Measurements from ENCODE around the gene SNAPC4.
A peak's percentile ranks its signal among the peaks of the same experiment; 100 is the strongest.
"Not testable (repeated sequence)": the region's sequence is repeated elsewhere in the genome, so short reads cannot be mapped to it uniquely, and the experiment has no call there.

SNAPC4 gene

GRCh38 chr9:136433043-136433715 is 33.2 kb upstream of the SNAPC4 start:
- no peak for DNase-seq

DNA sequence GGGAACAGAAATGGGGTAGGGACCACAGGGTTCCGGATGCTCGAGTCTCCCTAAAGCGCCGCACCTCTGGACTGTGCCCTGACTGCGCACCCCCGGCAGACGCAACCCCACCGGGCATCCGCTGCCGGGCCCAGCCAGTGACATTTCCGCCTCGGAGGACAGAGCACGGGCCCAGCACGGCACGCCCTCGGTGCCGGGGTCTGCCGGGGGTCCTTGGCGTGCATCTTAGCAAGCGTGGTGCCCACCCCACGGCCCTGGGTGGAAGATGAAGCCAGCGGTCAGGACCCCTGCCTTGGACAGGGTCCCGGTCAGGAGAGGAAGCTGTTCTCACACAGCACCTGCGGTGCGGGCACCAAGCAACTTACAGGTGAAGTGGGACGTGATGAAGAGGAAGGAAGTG is 32.6 kb upstream of the SNAPC4 start:
- no peak for DNase-seq

- DNase-seq: no peak
Measured at GRCh38 chr9:136431782-136432350, 31.9 kb upstream of the SNAPC4 start.

DNA sequence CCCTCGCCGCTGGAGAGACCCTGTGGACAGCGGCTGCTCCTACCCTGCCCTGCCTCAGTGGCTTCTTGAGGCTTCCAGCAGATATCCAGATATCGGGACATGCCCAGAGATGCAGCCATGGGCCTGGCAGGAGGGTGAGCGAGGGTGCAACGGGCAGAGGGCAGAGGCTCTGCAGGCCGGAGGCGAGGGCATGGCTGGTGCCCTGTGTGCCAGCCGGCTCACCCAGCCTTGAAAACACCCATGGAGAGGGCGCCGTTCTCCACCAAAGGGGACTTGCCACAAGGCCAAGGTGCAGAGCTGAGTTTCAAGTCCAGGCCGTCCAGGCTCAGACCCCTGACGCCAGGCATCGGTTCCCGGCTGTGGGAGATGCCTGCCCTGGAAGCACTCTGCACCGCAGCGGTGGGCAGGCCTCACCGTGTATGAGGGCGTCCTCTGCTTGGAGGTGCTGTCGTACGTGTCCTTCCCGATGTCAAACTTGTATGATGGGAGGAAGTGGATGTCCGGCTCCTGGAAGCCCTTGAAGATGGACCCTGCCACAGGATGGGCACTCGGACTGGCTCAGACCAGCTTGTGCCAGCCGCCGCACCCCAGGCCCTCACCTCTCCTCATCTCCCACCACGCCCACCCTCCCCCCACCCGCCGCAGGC is 30.7 kb upstream of the SNAPC4 start:
- no peak for DNase-seq

- no peak for DNase-seq
Measured at GRCh38 chr9:136429683-136430491, 29.9 kb upstream of the SNAPC4 start.

DNA sequence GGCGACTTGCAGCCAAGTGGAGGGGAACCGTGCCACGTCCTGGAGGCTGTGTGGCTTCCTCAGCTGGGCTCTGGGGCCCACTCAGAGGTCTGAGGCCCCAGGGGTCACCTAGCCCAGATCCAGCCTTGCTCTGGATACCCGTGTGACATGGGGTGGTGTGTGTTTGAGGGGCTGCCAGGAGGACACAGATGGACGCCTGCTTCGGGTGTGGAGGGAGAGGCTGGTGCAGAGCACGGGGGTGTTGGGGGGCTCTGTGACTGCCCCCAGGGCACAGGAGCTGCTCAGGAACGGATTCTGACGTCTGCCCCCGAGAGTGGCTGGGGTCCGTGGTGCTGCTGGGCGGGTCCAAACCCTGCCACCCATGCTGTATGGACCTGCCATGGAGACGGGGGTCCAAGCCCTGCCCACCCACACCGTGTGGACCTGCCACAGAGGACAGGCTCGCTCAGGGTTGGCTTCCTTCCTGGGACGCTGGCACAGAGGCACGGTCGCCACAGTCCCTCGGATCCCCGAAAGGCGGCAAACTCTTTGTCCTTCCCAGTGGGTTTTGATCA is 29.2 kb upstream of the SNAPC4 start:
- DNase-seq: no peak

DNA sequence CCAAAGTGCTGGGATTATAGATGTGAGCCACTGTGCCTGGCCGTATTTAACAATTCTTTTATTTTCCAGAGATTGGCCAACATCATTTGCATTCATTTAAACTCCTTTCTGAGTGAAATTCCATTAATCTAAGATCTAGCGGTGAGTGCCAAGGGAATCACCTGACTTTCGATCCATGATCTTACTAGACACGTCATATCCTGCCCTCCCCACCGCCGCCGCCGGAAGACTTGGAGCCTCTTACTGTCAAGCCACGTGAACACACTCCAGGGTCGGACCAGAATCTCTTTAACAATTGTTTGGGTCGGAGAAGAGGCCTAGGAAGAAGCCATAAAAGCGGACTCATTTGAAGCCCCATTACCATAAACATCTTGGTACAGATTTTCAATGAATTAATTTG is 26.8 kb upstream of the SNAPC4 start:
- no peak for DNase-seq

GRCh38 chr9:136425367-136425766 is 25.4 kb upstream of the SNAPC4 start:
- DNase-seq: not testable (repeated sequence)

DNA sequence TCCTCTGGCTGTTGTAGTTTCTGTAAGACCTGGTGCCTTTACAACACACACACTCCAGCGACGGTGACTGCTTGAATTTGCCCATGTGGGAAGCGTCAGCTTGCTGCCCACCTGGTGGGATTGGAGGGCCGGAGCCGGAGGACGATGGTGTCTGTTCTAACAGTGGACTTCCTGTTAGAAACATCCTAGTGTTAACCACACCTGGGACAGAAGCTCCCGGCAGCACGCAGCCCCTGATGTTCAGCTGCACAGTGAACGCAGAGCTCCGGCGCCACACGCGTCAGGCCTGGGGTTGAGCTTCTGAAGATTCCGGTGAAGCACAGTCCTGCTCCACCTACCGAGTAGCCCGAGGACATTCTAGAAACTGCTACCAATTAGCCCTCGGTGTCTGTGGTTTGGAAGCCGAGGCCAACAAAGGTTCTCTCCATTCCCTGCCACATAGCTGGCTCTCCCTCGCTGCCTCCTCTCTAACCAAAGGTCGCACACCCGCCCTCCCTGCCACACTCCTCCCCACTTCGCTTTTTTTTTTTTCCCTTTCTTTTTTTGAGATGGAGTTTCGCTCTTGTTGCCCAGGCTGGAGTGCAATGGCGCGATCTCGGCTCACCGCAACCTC is 24.9 kb upstream of the SNAPC4 start:
- no peak for DNase-seq

GRCh38 chr9:136423432-136424146 is 23.6 kb upstream of the SNAPC4 start:
- no peak for DNase-seq

- DNase-seq: no peak
Measured at GRCh38 chr9:136422876-136423275, 22.9 kb upstream of the SNAPC4 start.

GRCh38 chr9:136421791-136422190 is 21.8 kb upstream of the SNAPC4 start:
- no peak for DNase-seq

DNA sequence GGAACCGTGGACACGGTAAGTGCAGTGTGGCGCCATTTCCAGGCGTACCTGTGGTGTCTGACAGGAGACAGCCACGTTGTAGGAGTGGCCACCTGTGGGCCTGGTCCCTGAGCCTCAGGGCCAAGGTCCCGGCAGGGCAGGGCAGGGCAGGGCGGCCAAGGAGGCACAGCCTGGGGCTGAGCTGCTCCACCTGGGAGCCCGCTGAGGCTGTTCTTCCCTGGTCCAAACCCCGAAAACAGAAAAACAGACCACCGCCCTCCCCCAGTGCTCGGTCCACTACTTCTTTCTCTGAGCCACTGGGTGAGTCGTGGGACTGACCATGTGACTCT is 19.1 kb upstream of the SNAPC4 start:
- no peak for DNase-seq

GRCh38 chr9:136418182-136419091 is 18.5 kb upstream of the SNAPC4 start:
- no peak for DNase-seq

GRCh38 chr9:136416914-136417313 is 16.9 kb upstream of the SNAPC4 start:
- DNase-seq: no peak

DNA sequence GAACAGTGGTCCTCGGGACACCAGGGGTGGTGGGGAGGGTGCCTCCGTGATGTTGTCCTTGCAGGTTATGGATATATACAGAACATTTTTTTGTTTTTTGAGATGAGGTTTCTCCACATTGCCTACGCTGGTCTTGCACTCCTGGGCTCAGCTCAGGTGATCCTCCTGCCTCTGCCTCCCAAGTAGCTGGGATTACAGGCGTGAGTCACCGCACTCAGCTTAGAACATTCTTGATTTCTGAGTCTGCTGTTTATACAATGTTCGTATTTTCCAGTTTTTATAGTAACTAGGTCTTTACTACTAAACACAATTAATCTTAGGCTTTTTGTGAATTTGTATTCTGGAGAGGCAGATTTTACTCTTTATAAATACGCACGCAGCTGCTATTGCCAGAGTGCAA is 16.5 kb upstream of the SNAPC4 start:
- no peak for DNase-seq

- no peak for DNase-seq
Measured at GRCh38 chr9:136412962-136413361, 13.0 kb upstream of the SNAPC4 start.

DNA sequence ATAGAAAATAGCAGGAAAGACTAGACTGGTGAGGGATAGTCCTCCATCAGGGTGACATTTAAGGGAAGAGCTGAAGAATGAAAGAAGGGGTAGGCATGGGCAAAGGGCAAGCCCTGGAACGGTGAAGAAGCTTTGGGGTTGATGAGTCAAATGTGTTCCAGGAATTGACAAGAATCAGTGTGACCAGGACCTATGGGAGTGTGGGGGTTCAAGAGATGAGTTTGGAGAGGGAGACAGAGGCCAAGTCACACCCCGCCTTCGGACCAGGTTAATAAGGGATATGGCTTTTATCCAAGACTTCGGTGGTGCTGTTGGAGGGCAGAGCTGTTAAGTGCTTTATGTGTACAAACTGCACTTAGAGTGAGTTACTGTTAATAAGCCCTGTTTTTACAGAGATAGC is 11.4 kb upstream of the SNAPC4 start:
- no peak for DNase-seq

GRCh38 chr9:136410500-136411287 is 10.7 kb upstream of the SNAPC4 start, which contains the start of the genes ENTR1 and PMPCA:
Gene ENTR1, minus strand, starts transcription at chr9:136410614. Its CDS starts 217 bp downstream, at chr9:136410397.
Gene PMPCA, plus strand, starts transcription at chr9:136410658. Its CDS starts 11 bp downstream, at chr9:136410669.
- peak; percentile 81 for DNase-seq

All from DMS79 treated with DMSO at 0.1 percent for 48 hours (cell line).